Suprapubic skin (tissue), 4 donors: ENCODE results near the gene NEURL1. TPM values are rescaled to one million over a fixed set of nuclear protein-coding genes. Genes with fewer than 3 reads are reported as not detected.
A peak's percentile ranks its signal among the peaks of the same experiment; 100 is the strongest.

ENCODE experiments used
- DNase-seq, 2 donors: peaks; one replicate each; pipeline ENCODE4 v3.0.0-alpha.2; 2019; ENCODE audit warnings: low spot score in 2 of 2
- H3K27ac ChIP-seq: fragments of 200-600 bp; sonication (generic); one replicate; pipeline ENCODE4 v1.5.1; 2019
- H3K27me3 ChIP-seq: fragments of 200-600 bp; sonication (generic); one replicate; pipeline ENCODE4 v1.5.1; 2019
- H3K36me3 ChIP-seq: fragments of 200-600 bp; sonication (generic); one replicate; pipeline ENCODE4 v1.5.1; 2019
- H3K4me1 ChIP-seq: fragments of 200-600 bp; sonication (generic); one replicate; pipeline ENCODE4 v1.5.1; 2019
- H3K4me3 ChIP-seq: fragments of 200-600 bp; sonication (generic); one replicate; pipeline ENCODE4 v1.5.1; 2019; ENCODE audit warnings: mild to moderate bottlenecking
- H3K9me3 ChIP-seq: fragments of 200-600 bp; sonication (generic); one replicate; pipeline ENCODE4 v1.5.1; 2019
- CTCF ChIP-seq, 2 donors: fragments of 200-600 bp in 1 of 2; fragments of 450-650 bp in 1 of 2; sonication (generic) in 1 of 2; IDR thresholded peaks; one replicate each; pipeline ENCODE4 v1.5.1; 2016 to 2019; ENCODE audit warnings: antibody characterized with exemption in 2 of 2, mild to moderate bottlenecking in 1 of 2, moderate library complexity in 1 of 2
- EP300 ChIP-seq: sonication (generic); formaldehyde crosslinking; IDR thresholded peaks from one replicate; pipeline ENCODE4 v1.6.1; 2017; ENCODE audit warnings: antibody characterized with exemption
- POLR2A ChIP-seq, 2 donors: fragments of 450-650 bp; IDR thresholded peaks; one replicate each; pipeline ENCODE4 v1.6.1; 2017; ENCODE audit warnings: antibody characterized with exemption in 2 of 2, mild to moderate bottlenecking in 2 of 2, moderate library complexity in 2 of 2
- POLR2AphosphoS5 ChIP-seq, 3 donors: sonication (generic); formaldehyde crosslinking; IDR thresholded peaks; one replicate each; pipeline ENCODE4 v1.6.1; 2017; ENCODE audit warnings: antibody characterized with exemption in 3 of 3
- WGBS: methylation state at CpG from one replicate; pipeline ENCODE4 v1.1.5; 2018; 5-methylcytosine and 5-hydroxymethylcytosine counted together
- total RNA-seq, 4 donors: library from RNA; depleted of rRNA; stranded (reverse); fragments of >200 nt; gene quantifications; one replicate each; pipeline ENCODE4 v1.1.0, GENCODE V29; 2016

NEURL1 gene
- total RNA-seq, 4 donors from 2014 or later, result 0.18 to 0.30 TPM; not detected in 2

GRCh38 chr10:103548006-103548405 lies 54.5 kb downstream of the NEURL1 start:
- H3K27me3 ChIP-seq, result no peaks in the 10 kb centered on the region
- no peaks in the 10 kb centered on the region for H3K9me3 ChIP-seq
- H3K27ac ChIP-seq, result no peak overlapping the region
- 93% methylated on average over 3 of the region's 3 CpGs for WGBS
- peaks cover 5% of the 10 kb centered on the region for H3K4me1 ChIP-seq
- DNase-seq, result peak in 1 of 2 donors; percentile 28
- TF ChIP-seq CTCF (IDR thresholded peaks at IDR 0.05) (no peak), EP300 (no peak)
- no peak overlapping the region for H3K4me3 ChIP-seq
- no peaks in the 10 kb centered on the region for H3K36me3 ChIP-seq

GRCh38 chr10:103548581-103549348 lies 55.3 kb downstream of the NEURL1 start:
- WGBS, result 81% methylated on average over 12 of the region's 12 CpGs
- Histone ChIP-seq H3K27ac (no peak overlapping the region), H3K27me3 (no peaks in the 10 kb centered on the region), H3K36me3 (no peaks in the 10 kb centered on the region), H3K4me1 (no peaks in the 10 kb centered on the region), H3K4me3 (no peak overlapping the region), H3K9me3 (no peaks in the 10 kb centered on the region)
- no peak for TF ChIP-seq EP300
- TF ChIP-seq POLR2A (IDR thresholded peaks at IDR 0.05), result no peak
- TF ChIP-seq POLR2AphosphoS5 (IDR thresholded peaks at IDR 0.05), result no peak
- TF ChIP-seq CTCF (IDR thresholded peaks at IDR 0.05), result no peak
- peak; percentile 31 to 40 for DNase-seq

- H3K9me3 ChIP-seq, result no peaks in the 10 kb centered on the region
- TF ChIP-seq EP300 (no peak), CTCF (IDR thresholded peaks at IDR 0.05) (no peak), POLR2AphosphoS5 (IDR thresholded peaks at IDR 0.05) (no peak), POLR2A (IDR thresholded peaks at IDR 0.05) (no peak)
- H3K36me3 ChIP-seq, result no peaks in the 10 kb centered on the region
- H3K4me3 ChIP-seq, result no peak overlapping the region
- 86% methylated on average over 3 of the region's 3 CpGs for WGBS
- no peak overlapping the region for H3K27ac ChIP-seq
- H3K27me3 ChIP-seq, result no peaks in the 10 kb centered on the region
- DNase-seq, result peak in 1 of 2 donors; percentile 35
- no peaks in the 10 kb centered on the region for H3K4me1 ChIP-seq
Measured at GRCh38 chr10:103549349-103549685, 55.8 kb downstream of the NEURL1 start.

- no peaks in the 10 kb centered on the region for H3K27me3 ChIP-seq
- 92% methylated on average over 1 of the region's 1 CpG for WGBS
- peaks cover 4% of the 10 kb centered on the region for H3K4me1 ChIP-seq
- H3K4me3 ChIP-seq, result no peak overlapping the region
- no peaks in the 10 kb centered on the region for H3K9me3 ChIP-seq
- TF ChIP-seq POLR2AphosphoS5 (IDR thresholded peaks at IDR 0.05) (no peak), POLR2A (IDR thresholded peaks at IDR 0.05) (no peak), CTCF (IDR thresholded peaks at IDR 0.05) (no peak), EP300 (no peak)
- no peaks in the 10 kb centered on the region for H3K36me3 ChIP-seq
- DNase-seq, result no peak
- H3K27ac ChIP-seq, result no peak overlapping the region
Measured at GRCh38 chr10:103550229-103550628, 56.7 kb downstream of the NEURL1 start.

- Histone ChIP-seq H3K27me3 (no peaks in the 10 kb centered on the region), H3K4me3 (no peak overlapping the region), H3K36me3 (no peaks in the 10 kb centered on the region), H3K4me1 (peaks cover 13% of the 10 kb centered on the region), H3K27ac (no peak overlapping the region), H3K9me3 (no peaks in the 10 kb centered on the region)
- 62% methylated on average over 9 of the region's 10 CpGs for WGBS
- no peak for TF ChIP-seq CTCF (IDR thresholded peaks at IDR 0.05)
- TF ChIP-seq POLR2AphosphoS5 (IDR thresholded peaks at IDR 0.05), result no peak
- TF ChIP-seq EP300, result no peak
- TF ChIP-seq POLR2A (IDR thresholded peaks at IDR 0.05), result no peak
- DNase-seq, result no peak
Measured at GRCh38 chr10:103551619-103552602, 58.4 kb downstream of the NEURL1 start.
